NCI-H524 (cell line): ENCODE data around the gene TMEM43.

Experiments used
- DNase-seq, 2 experiments: peaks; one replicate each; lab custom pipeline; 2025; lab: John Stamatoyannopoulos, UW

The TMEM43 gene

GRCh38 chr3:14151471-14152083 lies 26.7 kb downstream of the TMEM43 start:
- no peak for DNase-seq

- DNase-seq, result peak in 1 of 2 experiments; percentile 7
These were observed 27.5 kb downstream of the TMEM43 start for GRCh38 chr3:14152233-14152962.

- DNase-seq, result no peak
These were observed 28.1 kb downstream of the TMEM43 start for GRCh38 chr3:14152963-14153355.

GRCh38 chr3:14153663-14154062 lies 28.8 kb downstream of the TMEM43 start:
- DNase-seq, result no peak

- DNase-seq, result no peak
These were observed 29.4 kb downstream of the TMEM43 start for GRCh38 chr3:14154276-14154675.

GRCh38 chr3:14154895-14155440 lies 30.1 kb downstream of the TMEM43 start:
- no peak for DNase-seq

- DNase-seq, result peak in 1 of 2 experiments; percentile 20
These were observed 31.3 kb downstream of the TMEM43 start for GRCh38 chr3:14156201-14156600.

- DNase-seq, result no peak
These were observed 32.1 kb downstream of the TMEM43 start for GRCh38 chr3:14156843-14157561.

- DNase-seq, result no peak
These were observed 33.1 kb downstream of the TMEM43 start for GRCh38 chr3:14157951-14158350.

GRCh38 chr3:14158370-14158769 lies 33.5 kb downstream of the TMEM43 start:
- DNase-seq, result no peak

GRCh38 chr3:14159426-14159825 lies 34.6 kb downstream of the TMEM43 start:
- no peak for DNase-seq

- DNase-seq, result no peak
These were observed 36.4 kb downstream of the TMEM43 start for GRCh38 chr3:14161282-14161681.

GRCh38 chr3:14162178-14162577 lies 37.3 kb downstream of the TMEM43 start:
- DNase-seq, result no peak

- no peak for DNase-seq
These were observed 42.2 kb downstream of the TMEM43 start for GRCh38 chr3:14166877-14167603.

- DNase-seq, result no peak
These were observed 44.6 kb downstream of the TMEM43 start for GRCh38 chr3:14169435-14169834.

- no peak for DNase-seq
These were observed 45.0 kb downstream of the TMEM43 start for GRCh38 chr3:14169871-14170270.

- DNase-seq, result no peak
These were observed 45.8 kb downstream of the TMEM43 start for GRCh38 chr3:14170531-14171159.

- DNase-seq, result no peak
These were observed 47.6 kb downstream of the TMEM43 start for GRCh38 chr3:14172496-14172895.

- no peak for DNase-seq
These were observed 49.6 kb downstream of the TMEM43 start for GRCh38 chr3:14174483-14174882.

GRCh38 chr3:14175383-14176037 lies 50.7 kb downstream of the TMEM43 start:
- DNase-seq, result no peak
